ENCODE data around the gene TAS2R31. TPM values are rescaled to one million over a fixed set of nuclear protein-coding genes. Genes with fewer than 3 reads are reported as not detected.
"Not testable (repeated sequence)": the region's sequence is repeated elsewhere in the genome, so short reads cannot be mapped to it uniquely, and the experiment has no call there.

Gene TAS2R31
- total and polyA plus RNA-seq, 2 of the 4 experiments (the other 2 are of a cell fraction) = 0.24 to 4.3 TPM

DNA sequence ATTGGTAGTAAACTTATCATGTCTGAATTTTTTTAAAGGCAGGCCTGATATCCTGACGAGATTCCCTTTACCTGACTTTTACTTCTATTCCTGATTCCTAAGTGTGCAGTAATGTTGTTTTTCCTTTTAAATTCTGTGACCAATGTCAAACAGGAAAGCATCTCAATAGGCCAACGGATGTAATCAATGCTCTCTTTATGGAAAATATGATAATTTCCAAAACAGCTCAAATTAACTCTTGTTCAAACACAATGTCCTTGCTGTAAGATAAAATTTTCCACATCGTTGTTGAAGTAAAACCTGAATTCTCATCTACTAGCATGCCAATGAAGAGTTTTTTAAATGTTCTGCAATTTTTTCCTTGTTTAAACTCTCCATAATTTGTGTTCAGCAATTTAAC is 8.0 kb upstream of the TAS2R31 start:
- no peak overlapping the region for H3K14ac ChIP-seq (replicated peaks; ENCODE audit: low read depth, low read length)
- ChIA-PET CTCF (no interaction called here), POLR2A (ENCODE audit: unreplicated experiment) (no interaction called here)
- 0 out of 2 replicates have a peak, but pooled peaks cover 2% of the 10 kb centered on the region for H3K4me1 ChIP-seq (ENCODE audit: control insufficient read depth, insufficient read depth, low read length)
- H3K27ac ChIP-seq (ENCODE audit: insufficient read depth, low read length) = no peak overlapping the region
- H2AFZ ChIP-seq (replicated peaks; ENCODE audit: low read length, poor library complexity) = no peak overlapping the region
- no peaks in the 10 kb centered on the region for H3K9me3 ChIP-seq (ENCODE audit: control insufficient read depth, insufficient read depth, low read length)
- H3K56ac ChIP-seq (ENCODE audit: extremely low read depth, insufficient read depth, low read length) = no peak overlapping the region
- WGBS, 2 experiments (ENCODE audit: extremely low coverage in 2 of 2, insufficient read length in 1 of 2) = no CpG with 5 or more reads among the region's 3 CpGs
- in situ Hi-C loops (cut with MboI; ENCODE audit: low sequenced_read_pairs) (no loop called here), intact Hi-C loops (cut with micrococcal nuclease) (loop anchor here (1.0 kb wide), 1 partner anchor 27 kb away; no protein-coding TSS in a partner anchor), dilution Hi-C loops (cut with HindIII; ENCODE audit: low sequenced_read_pairs, unreplicated experiment) (no loop called here)
- H4K91ac ChIP-seq (ENCODE audit: insufficient read depth, low read depth, low read length) = no peak overlapping the region
- H2BK5ac ChIP-seq (ENCODE audit: low read depth, low read length, poor library complexity, severe bottlenecking) = no peak overlapping the region
- no peak overlapping the region for H4K5ac ChIP-seq (ENCODE audit: low read depth, low read length)
- H3K4ac ChIP-seq (ENCODE audit: low read depth, low read length) = no peak overlapping the region
- no peak overlapping the region for H2BK15ac ChIP-seq (ENCODE audit: low read depth, low read length)
- no peaks in the 10 kb centered on the region for H3K27me3 ChIP-seq (ENCODE audit: control insufficient read depth, insufficient read depth, low read length)
- H3K4me2 ChIP-seq (ENCODE audit: low read depth, low read length) = no peak overlapping the region
- no peak for ATAC-seq (ENCODE audit: low read depth)
- no peak overlapping the region for H2AK9ac ChIP-seq (replicated peaks; ENCODE audit: low read depth, low read length, poor library complexity)
- H3K36me3 ChIP-seq (ENCODE audit: control insufficient read depth, insufficient read depth, low read length) = no peaks in the 10 kb centered on the region
- H3K4me3 ChIP-seq (ENCODE audit: insufficient read depth, low read depth, low read length) = no peak overlapping the region
- H4K20me1 ChIP-seq (ENCODE audit: insufficient read depth, low read length) = no peaks in the 10 kb centered on the region
- no peak overlapping the region for H4K8ac ChIP-seq (ENCODE audit: low read depth in 2 of 2, low read length in 2 of 2)
- H2AK5ac ChIP-seq (ENCODE audit: low read depth, low read length) = no peak overlapping the region
- no peak overlapping the region for H2BK120ac ChIP-seq (ENCODE audit: low read depth, low read length)
- no peak for TF ChIP-seq NFE2L2 (IDR thresholded peaks at IDR 0.05; ENCODE audit: low read depth, low read length)
- H3K23ac ChIP-seq (ENCODE audit: low read depth, low read length) = no peak overlapping the region
- H3K9ac ChIP-seq (ENCODE audit: low read depth, low read length) = no peak overlapping the region
- DNase-seq = no peak
- no TSS peak for BruUV-seq (replicated peaks)
- H3K79me1 ChIP-seq (ENCODE audit: low read depth in 1 of 2, low read length in 2 of 2) = peaks cover 0 to 6% of the 10 kb centered on the region in 2 experiments
- H3K9me1 ChIP-seq (ENCODE audit: insufficient read depth, low read length) = no peaks in the 10 kb centered on the region
- H3K18ac ChIP-seq (ENCODE audit: low read depth, low read length) = no peak overlapping the region
- H2BK20ac ChIP-seq (ENCODE audit: low read depth, low read length) = no peak overlapping the region

DNA sequence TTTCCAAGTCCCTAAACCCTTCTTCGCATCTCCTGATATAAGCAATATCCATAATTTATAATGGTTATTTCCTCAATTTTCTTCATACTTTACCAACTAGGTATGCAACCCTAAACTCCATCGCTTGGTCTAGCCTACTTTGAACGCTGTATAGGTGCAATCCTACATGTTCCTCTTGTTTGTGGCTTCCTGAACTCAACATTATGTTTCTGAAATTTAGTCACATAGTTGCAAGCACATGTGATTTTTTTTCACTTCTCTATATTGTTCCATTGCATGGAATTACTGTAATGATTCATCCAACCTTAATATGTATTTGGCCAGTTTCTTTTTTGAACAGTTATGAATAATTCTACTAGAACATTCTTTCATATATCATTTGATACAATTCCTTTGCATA is 2.8 kb upstream of the TAS2R31 start:
- H2AK9ac ChIP-seq (replicated peaks; ENCODE audit: low read depth, low read length, poor library complexity); dilution Hi-C loops (cut with HindIII; ENCODE audit: low sequenced_read_pairs, unreplicated experiment); H3K4ac ChIP-seq (ENCODE audit: low read depth, low read length); H2BK15ac ChIP-seq (ENCODE audit: low read depth, low read length); H3K9me1 ChIP-seq (ENCODE audit: insufficient read depth, low read length); H3K27me3 ChIP-seq (ENCODE audit: control insufficient read depth, insufficient read depth, low read length); H3K56ac ChIP-seq (ENCODE audit: extremely low read depth, insufficient read depth, low read length); in situ Hi-C loops (cut with MboI; ENCODE audit: low sequenced_read_pairs); H3K14ac ChIP-seq (replicated peaks; ENCODE audit: low read depth, low read length); H3K79me1 ChIP-seq (ENCODE audit: low read depth in 1 of 2, low read length in 2 of 2); H3K27ac ChIP-seq (ENCODE audit: insufficient read depth, low read length); H2BK5ac ChIP-seq (ENCODE audit: low read depth, low read length, poor library complexity, severe bottlenecking); H3K9ac ChIP-seq (ENCODE audit: low read depth, low read length); H2BK20ac ChIP-seq (ENCODE audit: low read depth, low read length); POLR2A ChIA-PET (ENCODE audit: unreplicated experiment); H3K36me3 ChIP-seq (ENCODE audit: control insufficient read depth, insufficient read depth, low read length); H4K8ac ChIP-seq (ENCODE audit: low read depth in 2 of 2, low read length in 2 of 2); H4K91ac ChIP-seq (ENCODE audit: insufficient read depth, low read depth, low read length); H2BK120ac ChIP-seq (ENCODE audit: low read depth, low read length); DNase-seq; CTCF ChIA-PET; H4K20me1 ChIP-seq (ENCODE audit: insufficient read depth, low read length); BruUV-seq (replicated peaks); H2AK5ac ChIP-seq (ENCODE audit: low read depth, low read length); H3K4me3 ChIP-seq (ENCODE audit: insufficient read depth, low read depth, low read length); intact Hi-C loops (cut with micrococcal nuclease); H4K5ac ChIP-seq (ENCODE audit: low read depth, low read length); H3K4me1 ChIP-seq (ENCODE audit: control insufficient read depth, insufficient read depth, low read length); H2AFZ ChIP-seq (replicated peaks; ENCODE audit: low read length, poor library complexity); H3K23ac ChIP-seq (ENCODE audit: low read depth, low read length); H3K18ac ChIP-seq (ENCODE audit: low read depth, low read length); H3K4me2 ChIP-seq (ENCODE audit: low read depth, low read length); H3K9me3 ChIP-seq (ENCODE audit: control insufficient read depth, insufficient read depth, low read length); ATAC-seq (ENCODE audit: low read depth): not testable (repeated sequence)
- WGBS, 2 experiments (ENCODE audit: extremely low coverage in 2 of 2, insufficient read length in 1 of 2) = no CpG with 5 or more reads among the region's 3 CpGs
